ENCODE results near the gene LPP.
A peak's percentile ranks its signal among the peaks of the same experiment; 100 is the strongest.

LPP gene

DNA sequence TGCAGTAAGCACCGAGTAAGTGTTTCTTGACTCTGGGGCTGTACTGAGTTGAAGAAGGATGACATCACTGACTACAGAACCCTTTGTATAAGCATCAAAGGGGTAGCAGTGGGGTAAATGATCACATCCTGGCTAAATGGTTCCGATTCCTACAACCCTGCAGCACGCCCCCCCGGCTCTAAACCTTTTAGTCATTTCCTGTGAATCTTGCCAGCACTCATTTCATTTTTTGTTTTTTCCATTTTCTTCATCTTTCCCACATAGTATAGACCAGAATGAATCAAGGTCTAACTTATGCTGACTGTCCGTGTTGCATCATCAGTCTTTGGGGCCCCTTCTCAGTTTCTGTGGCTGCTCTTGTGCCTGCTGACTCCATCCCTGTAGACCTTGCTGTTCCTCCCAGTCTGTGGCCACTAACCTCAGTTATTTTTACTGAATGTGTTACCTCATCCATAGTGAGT is 634.7 kb downstream of the LPP start:
- in situ Hi-C loops (cut with HindIII; ENCODE audit: low pct_ligation_motif_present, low pct_unique_long_range_greater_than_20kb, low sequenced_read_pairs) = no loop called here
- no peak for DNase-seq

DNA sequence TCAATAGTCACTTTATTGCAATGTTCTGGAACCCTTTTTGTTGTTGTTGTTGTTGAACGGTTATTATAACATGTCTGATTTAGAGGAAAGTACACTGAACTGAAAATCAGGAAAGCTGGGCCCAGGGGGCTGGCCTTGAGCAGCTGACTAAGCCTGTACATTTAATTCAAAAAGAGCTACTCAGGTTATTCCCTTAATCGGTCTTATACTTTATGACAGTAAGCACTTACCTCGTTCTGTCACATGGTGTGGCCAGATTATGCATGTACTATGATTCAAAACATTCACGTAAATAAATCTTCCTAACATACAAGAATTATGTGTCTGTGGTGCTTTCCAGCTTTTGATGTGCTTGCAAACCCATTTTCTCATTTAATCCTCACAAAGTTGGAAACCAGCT is 635.3 kb downstream of the LPP start:
- no peak for DNase-seq
- in situ Hi-C loops (cut with HindIII; ENCODE audit: low pct_ligation_motif_present, low pct_unique_long_range_greater_than_20kb, low sequenced_read_pairs) = no loop called here

DNA sequence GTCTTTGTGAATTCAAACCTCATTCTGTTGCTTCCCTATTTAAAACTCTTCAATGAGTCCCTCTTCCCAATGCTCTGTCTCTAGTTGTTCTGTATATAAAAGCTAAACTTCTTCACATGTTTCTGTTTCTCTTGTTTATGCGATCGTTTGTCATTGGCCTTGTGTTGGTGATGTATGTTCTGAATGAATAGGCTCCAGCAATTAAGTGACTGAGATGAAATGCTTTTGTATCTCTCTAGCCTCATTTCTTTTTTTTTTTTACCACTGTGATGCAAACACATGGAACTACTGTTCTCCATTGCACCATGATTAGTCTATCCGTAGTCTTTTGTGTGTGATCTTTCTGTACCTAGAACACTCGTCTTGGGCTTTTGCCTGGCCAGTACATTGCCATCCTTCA is 637.4 kb downstream of the LPP start:
- in situ Hi-C loops (cut with HindIII; ENCODE audit: low pct_ligation_motif_present, low pct_unique_long_range_greater_than_20kb, low sequenced_read_pairs) = no loop called here
- no peak for DNase-seq

DNA sequence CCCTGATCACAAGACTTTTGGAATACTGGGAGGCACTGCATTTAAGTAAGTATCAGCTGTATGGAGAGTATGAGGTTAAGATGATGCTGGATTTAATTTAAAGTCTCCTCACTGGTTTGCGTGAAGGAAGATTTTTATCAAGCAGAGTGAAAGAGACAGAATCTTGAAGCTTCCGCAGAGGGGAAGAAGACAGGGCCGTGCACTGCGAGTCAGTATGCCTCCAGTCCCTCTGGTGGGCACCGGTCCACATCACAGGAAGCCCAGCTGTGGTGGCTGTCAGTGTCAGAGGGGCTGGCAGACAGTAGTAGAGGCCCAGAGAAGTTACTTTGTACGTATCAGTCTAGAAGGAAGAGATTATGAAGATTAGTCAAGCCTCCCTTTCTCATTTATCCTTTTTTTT is 638.8 kb downstream of the LPP start:
- DNase-seq = no peak
- in situ Hi-C loops (cut with HindIII; ENCODE audit: low pct_ligation_motif_present, low pct_unique_long_range_greater_than_20kb, low sequenced_read_pairs) = no loop called here

DNA sequence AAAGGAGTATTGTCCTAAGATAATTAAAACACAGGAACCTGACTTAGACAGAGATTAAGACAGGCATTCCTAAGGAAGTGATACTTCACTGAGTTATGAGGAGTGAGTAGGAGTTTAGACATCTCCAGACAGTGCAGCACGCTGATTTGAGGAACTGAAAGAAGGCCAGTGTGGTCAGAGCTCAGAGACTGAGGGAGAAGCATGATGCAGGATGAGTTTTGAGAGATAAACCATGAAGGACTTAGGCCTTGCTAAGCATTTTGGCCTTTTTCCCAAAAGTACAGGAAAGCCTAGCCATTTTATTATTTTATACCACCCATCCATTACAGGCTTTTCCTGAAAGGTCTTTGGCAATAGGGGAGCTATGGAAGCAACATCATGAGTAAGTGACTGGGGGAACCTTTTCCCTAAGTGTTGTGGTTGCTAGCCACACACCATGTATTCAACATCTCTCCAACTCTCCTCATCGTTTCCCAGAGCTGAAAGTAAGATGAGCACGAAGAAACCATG is 642.2 kb downstream of the LPP start:
- in situ Hi-C loops (cut with HindIII; ENCODE audit: low pct_ligation_motif_present, low pct_unique_long_range_greater_than_20kb, low sequenced_read_pairs) = no loop called here
- DNase-seq = no peak

DNA sequence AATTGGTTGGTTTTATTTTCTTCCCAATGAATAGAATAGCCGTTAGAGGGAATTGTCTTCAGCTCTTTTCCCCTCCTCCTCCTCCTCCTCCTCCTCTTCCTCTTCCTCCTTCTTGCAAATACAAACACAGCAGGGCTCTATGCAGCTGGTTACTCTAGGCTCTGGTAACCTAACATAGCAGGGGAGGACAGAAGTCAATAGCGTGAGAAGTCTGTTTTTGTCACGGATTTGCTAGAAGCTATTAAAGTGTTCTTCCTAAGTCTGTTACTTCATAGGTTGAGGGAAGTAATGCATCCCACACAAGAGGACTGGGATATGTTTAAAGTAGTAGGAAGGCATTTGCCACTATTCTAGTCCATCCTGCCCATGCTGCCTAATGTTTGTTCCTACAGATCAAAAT is 643.1 kb downstream of the LPP start:
- no peak for DNase-seq
- in situ Hi-C loops (cut with HindIII; ENCODE audit: low pct_ligation_motif_present, low pct_unique_long_range_greater_than_20kb, low sequenced_read_pairs) = no loop called here

DNA sequence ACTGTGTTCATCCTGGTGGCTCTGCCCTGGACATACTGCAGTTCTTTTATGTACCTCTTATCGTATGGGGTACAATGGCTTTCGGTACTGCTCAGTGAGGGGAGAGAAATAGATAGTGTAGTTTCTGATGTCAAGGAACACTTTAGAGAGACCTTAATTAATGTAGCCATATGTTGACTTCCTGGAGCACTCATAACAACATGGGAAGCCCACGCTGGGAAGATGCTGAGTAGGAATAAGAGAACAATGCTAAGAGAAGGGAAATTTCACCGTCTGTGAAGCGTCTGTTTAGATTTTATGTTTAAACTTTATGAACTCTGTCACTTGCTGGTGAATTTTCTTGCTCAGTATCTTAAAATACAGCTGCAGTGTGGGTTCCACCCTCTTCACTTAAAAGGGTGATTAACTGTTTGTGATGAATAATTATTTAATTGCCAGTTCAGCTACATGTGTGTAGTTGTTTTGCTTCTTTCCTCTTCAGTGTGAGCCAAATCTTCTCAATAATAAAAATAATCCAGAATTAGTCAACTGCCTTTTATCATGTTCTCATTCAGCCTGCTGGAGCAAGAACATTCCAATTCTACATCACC is 644.7 kb downstream of the LPP start:
- no peak for DNase-seq
- in situ Hi-C loops (cut with HindIII; ENCODE audit: low pct_ligation_motif_present, low pct_unique_long_range_greater_than_20kb, low sequenced_read_pairs) = no loop called here

DNA sequence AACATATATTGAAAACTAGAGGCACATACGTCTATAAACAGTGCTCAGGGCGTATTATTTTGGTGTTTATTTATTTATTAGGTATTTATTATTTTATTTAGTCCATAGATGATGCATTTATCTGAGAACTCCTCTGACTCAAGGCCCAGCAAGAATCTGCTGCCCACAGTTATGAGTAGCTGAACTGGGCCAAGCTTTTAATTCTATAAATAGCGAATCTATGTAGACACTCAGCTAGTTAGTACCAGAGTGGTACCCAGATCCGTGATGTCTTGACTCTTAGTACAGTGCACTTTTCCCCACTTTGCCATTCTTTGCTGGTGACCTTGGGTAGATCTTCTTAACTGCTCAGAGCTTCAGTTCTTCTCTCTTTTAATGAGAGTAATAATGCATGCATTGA is 647.4 kb downstream of the LPP start:
- no peak for DNase-seq
- in situ Hi-C loops (cut with HindIII; ENCODE audit: low pct_ligation_motif_present, low pct_unique_long_range_greater_than_20kb, low sequenced_read_pairs) = no loop called here

DNA sequence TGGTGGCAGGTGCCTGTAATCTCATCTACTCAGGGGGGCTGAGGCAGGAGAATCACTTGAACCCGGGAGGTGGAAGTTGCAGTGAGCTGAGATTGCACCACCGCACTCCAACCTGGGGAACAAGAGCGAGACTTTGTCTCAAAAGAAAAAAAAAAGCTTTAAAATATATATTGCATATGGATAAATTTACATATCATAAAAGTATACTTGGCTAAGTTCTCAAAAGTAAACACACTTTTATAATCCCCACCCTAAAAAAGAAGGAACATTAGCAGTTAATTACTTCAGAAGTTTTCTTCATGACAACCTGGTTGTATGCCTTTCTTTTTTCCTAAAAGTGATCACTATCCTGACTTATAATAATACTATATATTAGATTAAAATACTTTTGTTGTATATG is 648.7 kb downstream of the LPP start:
- in situ Hi-C loops (cut with HindIII; ENCODE audit: low pct_ligation_motif_present, low pct_unique_long_range_greater_than_20kb, low sequenced_read_pairs) = no loop called here

DNA sequence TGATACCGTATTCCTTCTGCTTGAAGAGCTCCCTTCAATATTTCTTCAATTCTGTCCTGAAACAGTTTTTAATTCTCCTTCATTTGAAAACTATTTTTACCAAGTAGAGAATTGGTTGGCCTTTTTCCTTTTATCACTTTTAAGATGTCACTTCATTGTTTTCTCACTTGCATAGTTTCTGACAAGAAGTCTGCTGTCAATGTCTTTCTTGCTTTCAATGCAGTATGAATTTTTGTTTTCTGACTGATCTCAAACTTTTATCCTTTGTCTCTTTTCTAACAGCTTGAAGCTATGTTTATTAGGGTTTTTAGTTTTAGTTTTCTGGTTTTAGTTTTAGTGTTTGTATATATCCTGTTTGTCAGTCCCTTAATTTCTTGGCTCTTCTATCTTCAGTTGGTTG is 653.0 kb downstream of the LPP start:
- in situ Hi-C loops (cut with HindIII; ENCODE audit: low pct_ligation_motif_present, low pct_unique_long_range_greater_than_20kb, low sequenced_read_pairs) = no loop called here
- DNase-seq = peak; percentile 21

More for the DNA sequence above, 648.7 kb downstream of the LPP start:
- DNase-seq = no peak

DNA sequence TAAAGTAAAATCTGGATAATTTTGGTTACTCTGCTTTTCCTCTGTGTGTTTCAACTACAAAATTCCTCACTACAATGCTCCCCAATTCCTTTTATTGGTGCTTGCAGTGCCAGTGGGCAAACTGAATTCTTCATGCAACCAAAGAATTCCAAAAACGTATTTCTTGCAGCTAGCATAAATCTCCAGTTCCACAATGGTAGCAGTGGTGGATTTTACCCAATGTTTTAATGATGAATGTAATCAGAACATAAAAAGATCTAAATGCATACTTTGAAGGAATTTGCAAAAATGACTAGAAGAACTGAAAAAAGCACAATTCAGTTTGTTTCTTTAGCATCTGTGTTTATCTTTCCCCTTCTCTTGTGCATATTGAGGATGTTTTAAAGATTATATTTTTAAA is 658.2 kb downstream of the LPP start:
- in situ Hi-C loops (cut with HindIII; ENCODE audit: low pct_ligation_motif_present, low pct_unique_long_range_greater_than_20kb, low sequenced_read_pairs) = no loop called here
- no peak for DNase-seq

DNA sequence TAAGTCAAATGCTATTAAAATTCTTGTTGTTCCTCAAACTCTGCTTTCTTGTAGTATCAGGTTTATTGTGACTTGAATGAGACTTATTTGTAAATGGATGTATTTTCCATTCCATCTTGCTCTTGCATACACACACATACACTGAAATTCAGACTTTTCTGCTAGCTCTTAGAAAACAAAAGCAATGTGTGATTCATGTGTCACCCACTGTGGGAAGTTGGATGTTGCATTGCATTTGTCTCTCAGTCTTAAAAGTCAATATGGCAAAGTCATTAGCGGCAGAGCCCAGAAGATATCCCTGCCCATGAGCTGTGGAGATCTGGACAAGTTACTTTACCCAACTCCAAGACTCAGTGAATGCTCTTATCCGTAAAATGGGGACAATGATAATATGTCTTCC is 660.6 kb downstream of the LPP start:
- DNase-seq = no peak
- in situ Hi-C loops (cut with HindIII; ENCODE audit: low pct_ligation_motif_present, low pct_unique_long_range_greater_than_20kb, low sequenced_read_pairs) = no loop called here

DNA sequence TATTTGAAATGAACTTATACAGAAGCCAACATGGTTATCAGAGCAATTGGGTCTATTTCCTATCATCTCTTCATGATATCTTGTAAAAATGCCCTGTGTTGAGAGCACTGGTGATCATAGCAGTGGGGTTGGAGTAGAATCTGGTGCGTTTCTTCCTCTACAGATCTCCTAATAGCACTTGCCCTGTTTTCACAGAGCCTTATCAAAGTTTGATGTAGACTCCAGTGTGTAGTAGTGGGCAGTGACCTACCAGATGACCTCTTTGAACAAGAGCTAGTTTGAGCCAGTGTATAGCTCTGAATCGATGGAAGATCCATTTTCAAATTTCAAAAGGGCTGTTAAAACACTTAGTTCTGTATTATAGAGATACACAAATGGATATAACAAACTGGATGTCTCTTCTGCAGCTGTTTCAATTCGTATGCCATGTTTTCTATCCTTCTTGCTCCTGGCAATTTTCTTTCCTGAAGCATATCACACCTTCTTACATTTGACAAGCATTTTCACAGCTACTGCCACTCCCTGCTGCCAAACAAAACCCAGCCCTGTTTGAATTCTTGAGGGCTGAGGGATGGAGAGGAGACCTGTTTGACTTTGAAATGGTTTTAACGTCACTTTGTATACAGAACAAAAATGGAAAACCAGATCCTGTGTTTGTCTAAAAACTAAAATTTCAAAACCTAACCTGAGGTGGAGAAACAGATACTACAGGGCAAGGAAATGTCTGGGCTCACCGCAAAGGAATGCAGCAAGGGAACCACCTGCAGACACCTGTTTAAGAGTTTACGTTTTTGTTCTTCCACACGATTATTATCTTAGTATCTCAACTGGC is 663.4 kb downstream of the LPP start:
- DNase-seq = no peak
- in situ Hi-C loops (cut with HindIII; ENCODE audit: low pct_ligation_motif_present, low pct_unique_long_range_greater_than_20kb, low sequenced_read_pairs) = no loop called here

DNA sequence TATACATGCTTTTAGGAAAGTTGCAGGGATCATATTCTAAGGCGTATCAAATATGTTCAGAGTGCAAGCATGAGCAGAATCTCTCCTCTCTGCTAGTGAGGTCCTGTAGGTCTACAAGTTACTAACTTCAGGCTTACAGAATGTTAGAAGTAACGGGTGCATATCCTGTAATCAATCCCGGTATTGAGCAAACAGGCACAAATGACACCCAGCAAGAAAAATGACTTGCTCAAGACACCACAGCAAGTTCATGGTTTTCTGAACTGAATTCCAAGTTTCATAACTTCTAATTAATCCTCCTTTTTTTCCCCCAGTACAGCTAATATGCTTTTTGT is 663.9 kb downstream of the LPP start:
- DNase-seq = no peak
- in situ Hi-C loops (cut with HindIII; ENCODE audit: low pct_ligation_motif_present, low pct_unique_long_range_greater_than_20kb, low sequenced_read_pairs) = no loop called here

DNA sequence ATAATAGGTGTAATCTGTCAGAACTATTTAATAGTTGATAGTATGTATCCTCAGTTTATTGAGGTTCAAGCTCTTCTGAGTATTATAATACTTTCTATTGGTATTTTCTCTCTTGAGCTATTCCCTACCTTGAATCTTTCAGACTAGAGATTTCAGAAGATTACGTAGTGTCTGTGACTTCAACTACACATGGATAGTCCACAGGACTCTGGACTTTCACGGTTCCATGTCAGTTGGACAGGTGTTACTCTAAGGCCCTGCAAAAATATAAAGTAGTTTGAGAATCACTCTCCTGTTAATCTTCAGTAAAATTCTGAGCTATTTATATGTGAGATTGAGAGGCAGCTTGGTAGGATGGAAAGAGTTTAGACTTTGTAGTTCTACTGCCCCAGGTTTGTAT is 664.3 kb downstream of the LPP start:
- in situ Hi-C loops (cut with HindIII; ENCODE audit: low pct_ligation_motif_present, low pct_unique_long_range_greater_than_20kb, low sequenced_read_pairs) = no loop called here

DNA sequence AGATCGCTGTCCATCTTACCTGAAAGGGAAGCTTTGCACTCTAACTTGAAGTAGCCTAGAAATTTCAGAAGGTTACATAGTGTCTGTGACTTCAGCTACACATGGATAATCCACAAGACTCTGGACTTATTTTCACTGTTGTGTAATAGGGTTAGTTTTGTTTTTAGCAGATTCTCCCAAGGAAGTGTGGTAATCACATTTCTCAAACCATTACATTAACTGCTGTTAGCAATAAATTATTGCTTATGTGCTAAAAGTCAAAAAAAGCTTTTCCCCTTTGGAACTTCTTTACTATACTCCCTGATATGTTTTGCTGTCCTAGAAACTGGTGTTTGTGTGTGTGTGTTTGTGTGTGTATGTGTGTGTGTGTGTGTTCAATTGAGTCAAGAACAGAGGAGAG is 666.0 kb downstream of the LPP start:
- no peak for DNase-seq
- in situ Hi-C loops (cut with HindIII; ENCODE audit: low pct_ligation_motif_present, low pct_unique_long_range_greater_than_20kb, low sequenced_read_pairs) = no loop called here

More for the DNA sequence above, 664.3 kb downstream of the LPP start:
- DNase-seq = no peak

DNA sequence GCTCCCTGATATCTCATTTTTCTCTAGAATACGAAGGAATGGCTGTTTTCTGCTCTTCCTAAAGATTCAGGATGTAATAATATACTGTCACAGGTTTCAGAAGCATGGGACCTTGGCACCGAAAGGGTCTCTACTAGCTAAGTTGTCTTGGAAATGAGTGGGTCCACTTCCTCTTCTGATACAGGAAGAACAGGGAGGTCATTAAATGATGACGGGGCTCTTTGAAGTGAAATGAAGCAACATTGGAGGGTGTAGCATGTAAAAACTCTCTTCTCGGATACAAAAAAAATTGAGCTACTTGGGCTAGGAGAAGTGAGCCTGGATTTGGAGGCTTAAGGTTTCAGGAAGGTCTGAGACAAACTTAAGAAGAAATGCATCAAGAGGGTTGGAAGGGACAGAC is 668.0 kb downstream of the LPP start:
- in situ Hi-C loops (cut with HindIII; ENCODE audit: low pct_ligation_motif_present, low pct_unique_long_range_greater_than_20kb, low sequenced_read_pairs) = no loop called here

DNA sequence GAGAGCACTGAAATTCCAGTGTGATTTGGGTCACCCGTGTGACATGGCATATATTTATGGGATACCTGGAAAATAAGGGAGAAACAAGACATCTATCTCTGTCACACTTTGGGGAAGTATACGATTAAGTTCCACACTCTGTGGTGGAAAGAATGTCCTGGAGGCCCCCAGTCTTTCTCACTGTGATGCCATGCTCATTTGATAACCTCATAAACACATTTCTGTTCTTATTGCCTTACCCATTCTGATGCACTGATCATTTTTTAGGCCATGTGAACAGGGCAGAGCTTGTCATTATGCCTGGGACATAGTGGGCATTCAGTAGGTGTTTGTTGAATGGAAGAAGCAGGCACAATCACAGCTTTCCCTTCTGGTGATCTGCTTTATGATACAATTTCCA is 668.5 kb downstream of the LPP start:
- in situ Hi-C loops (cut with HindIII; ENCODE audit: low pct_ligation_motif_present, low pct_unique_long_range_greater_than_20kb, low sequenced_read_pairs) = no loop called here
- DNase-seq = no peak

More for the DNA sequence above, 668.0 kb downstream of the LPP start:
- DNase-seq = no peak

DNA sequence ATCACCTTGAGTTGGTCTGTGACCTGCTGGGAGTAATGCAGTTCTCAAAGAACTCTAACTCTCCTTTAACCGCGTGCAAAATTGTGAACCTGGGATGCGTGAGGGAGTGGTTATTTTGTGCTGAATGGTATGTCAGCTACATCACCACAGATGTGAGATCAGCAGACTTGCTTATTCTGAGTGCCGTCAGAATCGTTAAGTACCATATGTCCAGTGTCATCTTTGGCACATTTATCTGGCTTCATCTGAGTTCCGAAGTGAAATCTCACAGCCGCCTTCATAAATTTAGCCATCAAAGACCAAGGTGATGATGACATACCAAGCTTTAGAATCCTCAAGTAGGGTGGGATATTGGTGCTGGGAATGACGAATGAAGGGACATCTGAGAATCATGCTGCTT is 670.6 kb downstream of the LPP start:
- in situ Hi-C loops (cut with HindIII; ENCODE audit: low pct_ligation_motif_present, low pct_unique_long_range_greater_than_20kb, low sequenced_read_pairs) = no loop called here
- no peak for DNase-seq

DNA sequence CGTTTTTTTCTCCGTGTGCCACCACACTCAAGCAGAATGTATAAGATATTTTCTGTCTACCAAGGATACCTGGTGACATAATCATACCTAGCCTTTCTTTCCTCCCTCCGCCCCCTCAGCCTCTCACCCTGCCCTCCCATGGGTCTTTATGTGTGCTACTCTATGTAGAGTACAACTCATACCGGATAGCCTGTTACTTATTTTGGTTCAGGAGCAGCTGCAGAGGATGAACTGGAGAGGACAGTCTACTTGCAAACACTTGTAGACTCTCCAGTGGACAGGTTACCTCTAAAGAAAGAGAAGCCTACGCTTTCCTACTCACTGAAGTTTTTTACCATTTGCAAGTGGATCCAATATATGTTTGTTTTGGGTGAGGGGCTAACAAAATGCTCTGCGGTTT is 671.9 kb downstream of the LPP start:
- DNase-seq = no peak
- in situ Hi-C loops (cut with HindIII; ENCODE audit: low pct_ligation_motif_present, low pct_unique_long_range_greater_than_20kb, low sequenced_read_pairs) = no loop called here

Measured in ACHN (cell line).